Measurements from ENCODE around the gene APP.

Gene APP

DNA sequence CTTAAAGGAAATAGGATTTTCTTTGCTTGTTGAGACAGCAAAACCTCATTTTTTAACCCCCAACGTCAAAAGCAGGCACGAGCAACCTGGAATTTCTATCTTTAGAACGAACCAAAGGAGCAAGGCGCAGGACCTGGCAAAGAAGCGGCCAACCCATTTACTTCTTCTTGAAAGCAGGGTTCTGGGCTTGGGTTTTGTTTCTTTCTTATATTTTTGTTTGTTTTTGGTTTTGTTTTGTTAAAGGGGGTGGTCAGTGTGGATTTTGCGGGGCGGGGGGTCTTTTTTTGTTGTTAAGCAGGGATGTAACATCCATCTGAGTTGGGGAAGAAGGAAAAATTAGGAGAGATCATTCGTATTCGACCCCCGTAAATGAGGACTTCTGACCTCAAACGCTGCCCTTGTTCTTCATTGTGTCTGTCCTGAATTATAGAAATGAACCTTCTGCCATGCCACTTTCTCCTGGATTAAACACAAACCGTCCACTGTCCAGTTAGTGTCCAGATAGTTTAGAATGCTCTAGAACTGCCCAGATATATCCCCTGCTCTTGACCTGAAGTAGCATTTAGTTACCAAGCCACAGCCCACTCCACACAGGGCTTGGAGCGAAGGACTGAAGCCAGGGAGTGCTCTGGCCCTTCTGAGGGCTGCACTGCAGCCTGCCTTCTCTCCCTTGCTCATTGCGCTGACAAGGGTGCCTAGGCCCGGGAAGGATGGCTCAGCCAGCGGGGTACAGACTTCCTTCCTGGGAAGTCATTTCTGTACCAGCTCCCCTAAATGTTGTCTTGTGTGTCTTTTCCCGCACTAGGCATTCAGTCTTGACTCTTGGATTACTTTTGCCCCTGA is 909 bp upstream of the APP start:
- peaks cover 2% of the 10 kb centered on the region for H3K36me3 Mint-ChIP-seq
- H3K27me3 Mint-ChIP-seq = peaks cover 2% of the 10 kb centered on the region
- H3K4me1 Mint-ChIP-seq (ENCODE audit: low read depth) = peaks cover 15% of the 10 kb centered on the region
- H3K4me3 Mint-ChIP-seq = peak overlapping the region; percentile 82
- no peaks in the 10 kb centered on the region for H3K9me3 Mint-ChIP-seq (ENCODE audit: low read depth)
- H3K27ac Mint-ChIP-seq = no peak overlapping the region

- Mint-ChIP-seq H3K27me3 (peaks cover 2% of the 10 kb centered on the region), H3K9me3 (ENCODE audit: low read depth) (no peaks in the 10 kb centered on the region), H3K4me3 (peak overlapping the region; percentile 92), H3K36me3 (peaks cover 2% of the 10 kb centered on the region), H3K4me1 (ENCODE audit: low read depth) (peaks cover 18% of the 10 kb centered on the region), H3K27ac (peak overlapping the region; percentile 73)
Observed at GRCh38 chr21:26169611-26170470, 729 bp downstream of the APP start.

- H3K9me3 Mint-ChIP-seq (ENCODE audit: low read depth) = no peaks in the 10 kb centered on the region
- H3K36me3 Mint-ChIP-seq = peaks cover 2% of the 10 kb centered on the region
- H3K4me3 Mint-ChIP-seq = peak overlapping the region; percentile 92
- peak overlapping the region; percentile 34 for H3K27ac Mint-ChIP-seq
- H3K27me3 Mint-ChIP-seq = peaks cover 2% of the 10 kb centered on the region
- peaks cover 18% of the 10 kb centered on the region for H3K4me1 Mint-ChIP-seq (ENCODE audit: low read depth)
Observed at GRCh38 chr21:26169061-26169610, 1.4 kb downstream of the APP start.

GRCh38 chr21:26168371-26168770 is 2.2 kb downstream of the APP start:
- H3K9me3 Mint-ChIP-seq (ENCODE audit: low read depth) = no peaks in the 10 kb centered on the region
- peaks cover 2% of the 10 kb centered on the region for H3K27me3 Mint-ChIP-seq
- peaks cover 3% of the 10 kb centered on the region for H3K36me3 Mint-ChIP-seq
- H3K27ac Mint-ChIP-seq = no peak overlapping the region
- peak overlapping the region; percentile 92 for H3K4me3 Mint-ChIP-seq
- H3K4me1 Mint-ChIP-seq (ENCODE audit: low read depth) = peaks cover 18% of the 10 kb centered on the region

- Mint-ChIP-seq H3K36me3 (peaks cover 4% of the 10 kb centered on the region), H3K4me1 (ENCODE audit: low read depth) (peaks cover 18% of the 10 kb centered on the region), H3K9me3 (ENCODE audit: low read depth) (no peaks in the 10 kb centered on the region)
Observed at GRCh38 chr21:26167593-26167992, 3.0 kb downstream of the APP start.

GRCh38 chr21:26165331-26165730 is 5.2 kb downstream of the APP start:
- H3K4me3 Mint-ChIP-seq = no peak overlapping the region
- H3K4me1 Mint-ChIP-seq (ENCODE audit: low read depth) = peaks cover 12% of the 10 kb centered on the region
- H3K9me3 Mint-ChIP-seq (ENCODE audit: low read depth) = no peaks in the 10 kb centered on the region
- H3K27ac Mint-ChIP-seq = no peak overlapping the region
- H3K27me3 Mint-ChIP-seq = no peaks in the 10 kb centered on the region
- H3K36me3 Mint-ChIP-seq = peaks cover 6% of the 10 kb centered on the region

More at GRCh38 chr21:26167593-26167992, 3.0 kb downstream of the APP start:
- no peak overlapping the region for H3K4me3 Mint-ChIP-seq
- no peak overlapping the region for H3K27ac Mint-ChIP-seq
- H3K27me3 Mint-ChIP-seq = peaks cover 2% of the 10 kb centered on the region

- no peak overlapping the region for H3K27ac Mint-ChIP-seq
- no peak overlapping the region for H3K4me3 Mint-ChIP-seq
- H3K9me3 Mint-ChIP-seq (ENCODE audit: low read depth) = no peaks in the 10 kb centered on the region
- H3K36me3 Mint-ChIP-seq = peaks cover 6% of the 10 kb centered on the region
- H3K4me1 Mint-ChIP-seq (ENCODE audit: low read depth) = peaks cover 12% of the 10 kb centered on the region
- no peaks in the 10 kb centered on the region for H3K27me3 Mint-ChIP-seq
Observed at GRCh38 chr21:26164311-26164710, 6.3 kb downstream of the APP start.

DNA sequence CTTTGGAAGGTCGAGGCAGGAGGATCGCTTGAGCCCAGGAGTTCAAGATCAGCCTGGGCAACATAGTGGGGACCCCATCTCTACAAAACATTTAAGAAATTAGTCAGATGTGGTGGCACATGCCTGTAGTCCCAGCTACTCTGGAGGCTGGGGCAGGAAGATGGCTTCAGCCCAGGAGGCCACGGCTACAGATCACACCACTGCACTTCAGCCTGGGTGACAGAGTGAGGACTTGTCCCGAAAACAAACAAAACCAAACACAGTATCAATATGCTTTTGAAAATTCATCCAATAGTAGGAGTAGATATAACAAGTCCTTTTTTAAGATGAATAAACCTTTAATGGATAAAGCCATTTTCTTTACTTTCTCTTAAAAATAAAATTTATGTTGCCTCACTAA is 8.5 kb downstream of the APP start:
- Mint-ChIP-seq H3K4me3 (no peak overlapping the region), H3K9me3 (ENCODE audit: low read depth) (no peaks in the 10 kb centered on the region), H3K27me3 (no peaks in the 10 kb centered on the region), H3K36me3 (peaks cover 4% of the 10 kb centered on the region), H3K27ac (no peak overlapping the region), H3K4me1 (ENCODE audit: low read depth) (peaks cover 20% of the 10 kb centered on the region)

DNA sequence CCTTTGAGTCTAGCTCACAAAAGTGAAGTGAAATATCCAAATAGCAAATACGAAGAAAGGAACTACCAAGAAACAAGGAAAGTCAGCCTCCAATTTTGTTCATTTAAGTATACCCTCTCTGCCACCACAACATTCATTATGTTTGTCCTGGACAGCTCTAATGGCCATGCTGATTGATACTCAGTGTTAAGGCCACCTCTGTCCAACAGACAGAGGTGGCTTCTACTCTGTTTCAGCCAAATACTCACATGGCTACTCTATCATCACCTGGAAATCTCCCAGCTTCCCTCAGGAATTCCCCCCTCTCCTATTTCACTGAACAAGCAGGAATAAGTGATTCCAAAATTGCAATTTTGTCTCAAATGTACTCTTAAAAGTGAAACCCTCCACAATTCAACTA is 10.7 kb downstream of the APP start:
- H3K9me3 Mint-ChIP-seq (ENCODE audit: low read depth) = no peaks in the 10 kb centered on the region
- H3K27ac Mint-ChIP-seq = no peak overlapping the region
- H3K4me1 Mint-ChIP-seq (ENCODE audit: low read depth) = peaks cover 17% of the 10 kb centered on the region
- no peak overlapping the region for H3K4me3 Mint-ChIP-seq
- H3K27me3 Mint-ChIP-seq = no peaks in the 10 kb centered on the region
- peaks cover 4% of the 10 kb centered on the region for H3K36me3 Mint-ChIP-seq

DNA sequence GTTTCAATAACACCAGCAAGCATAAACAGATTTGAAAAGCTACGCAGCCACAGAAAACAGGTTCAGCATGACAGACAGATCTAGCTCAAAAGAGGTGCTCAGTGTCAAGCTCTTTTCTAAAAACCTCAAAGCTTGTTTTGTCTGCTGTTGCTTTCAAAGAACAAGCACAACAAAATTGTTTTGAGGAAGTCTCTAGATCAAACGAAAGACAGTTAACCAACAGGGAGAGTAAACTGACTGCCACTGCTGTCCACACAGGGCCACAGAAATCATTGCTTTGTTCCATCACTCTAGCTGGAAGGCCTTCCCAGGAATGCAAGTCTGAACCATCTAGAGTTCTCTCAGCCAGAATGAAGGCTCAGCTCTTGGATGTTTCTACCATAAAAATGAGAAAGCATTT is 12.8 kb downstream of the APP start:
- peaks cover 4% of the 10 kb centered on the region for H3K36me3 Mint-ChIP-seq

GRCh38 chr21:26154753-26155152 is 15.8 kb downstream of the APP start:
- H3K27ac Mint-ChIP-seq = no peak overlapping the region
- H3K9me3 Mint-ChIP-seq (ENCODE audit: low read depth) = no peaks in the 10 kb centered on the region
- peaks cover 3% of the 10 kb centered on the region for H3K27me3 Mint-ChIP-seq
- peaks cover 4% of the 10 kb centered on the region for H3K36me3 Mint-ChIP-seq
- peaks cover 17% of the 10 kb centered on the region for H3K4me1 Mint-ChIP-seq (ENCODE audit: low read depth)
- H3K4me3 Mint-ChIP-seq = no peak overlapping the region

More for the DNA sequence above, 12.8 kb downstream of the APP start:
- Mint-ChIP-seq H3K9me3 (ENCODE audit: low read depth) (no peaks in the 10 kb centered on the region), H3K4me3 (no peak overlapping the region), H3K27me3 (peaks cover under 1% of the 10 kb centered on the region), H3K27ac (no peak overlapping the region), H3K4me1 (ENCODE audit: low read depth) (peaks cover 17% of the 10 kb centered on the region)

GRCh38 chr21:26153758-26154157 is 16.8 kb downstream of the APP start:
- no peak overlapping the region for H3K27ac Mint-ChIP-seq
- peaks cover 20% of the 10 kb centered on the region for H3K4me1 Mint-ChIP-seq (ENCODE audit: low read depth)
- no peak overlapping the region for H3K4me3 Mint-ChIP-seq
- H3K36me3 Mint-ChIP-seq = peaks cover 4% of the 10 kb centered on the region
- H3K27me3 Mint-ChIP-seq = peaks cover 3% of the 10 kb centered on the region
- no peaks in the 10 kb centered on the region for H3K9me3 Mint-ChIP-seq (ENCODE audit: low read depth)

DNA sequence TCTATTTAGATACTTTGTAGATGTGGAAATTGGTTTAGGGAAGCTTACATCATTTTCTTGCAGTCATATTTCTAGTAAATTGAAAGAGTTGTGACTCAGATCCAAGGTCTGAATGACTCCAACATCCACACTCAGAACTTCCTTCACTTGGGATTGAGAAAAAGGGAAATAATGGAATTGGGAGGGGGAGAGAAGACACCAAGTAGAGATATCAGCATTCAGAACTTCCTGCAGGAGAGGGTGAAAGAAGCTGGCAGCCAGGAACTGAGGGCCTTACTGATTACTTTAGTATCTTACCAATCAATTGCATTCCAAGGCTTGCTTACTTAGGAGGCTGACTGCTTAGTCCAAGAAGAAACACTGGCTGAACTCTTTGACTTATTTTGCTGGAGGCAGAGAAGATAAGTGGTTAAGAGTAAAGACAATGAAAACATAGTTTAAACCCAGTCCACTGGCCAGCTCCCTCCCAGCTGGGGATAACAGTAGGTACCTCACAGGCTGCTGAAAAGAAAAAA is 21.7 kb downstream of the APP start:
- H3K4me3 Mint-ChIP-seq = no peak overlapping the region
- H3K4me1 Mint-ChIP-seq (ENCODE audit: low read depth) = peaks cover 17% of the 10 kb centered on the region
- peaks cover 3% of the 10 kb centered on the region for H3K27me3 Mint-ChIP-seq
- H3K27ac Mint-ChIP-seq = no peak overlapping the region
- H3K36me3 Mint-ChIP-seq = peaks cover 6% of the 10 kb centered on the region
- H3K9me3 Mint-ChIP-seq (ENCODE audit: low read depth) = no peaks in the 10 kb centered on the region

- H3K9me3 Mint-ChIP-seq (ENCODE audit: low read depth) = no peaks in the 10 kb centered on the region
- H3K27ac Mint-ChIP-seq = no peak overlapping the region
- peaks cover 4% of the 10 kb centered on the region for H3K36me3 Mint-ChIP-seq
- peaks cover 17% of the 10 kb centered on the region for H3K4me1 Mint-ChIP-seq (ENCODE audit: low read depth)
- peaks cover 3% of the 10 kb centered on the region for H3K27me3 Mint-ChIP-seq
- peak overlapping the region; percentile 43 for H3K4me3 Mint-ChIP-seq
Observed at GRCh38 chr21:26148071-26148839, 22.3 kb downstream of the APP start.
